ENCODE measurements around the gene MFAP3L.

Gene MFAP3L

DNA sequence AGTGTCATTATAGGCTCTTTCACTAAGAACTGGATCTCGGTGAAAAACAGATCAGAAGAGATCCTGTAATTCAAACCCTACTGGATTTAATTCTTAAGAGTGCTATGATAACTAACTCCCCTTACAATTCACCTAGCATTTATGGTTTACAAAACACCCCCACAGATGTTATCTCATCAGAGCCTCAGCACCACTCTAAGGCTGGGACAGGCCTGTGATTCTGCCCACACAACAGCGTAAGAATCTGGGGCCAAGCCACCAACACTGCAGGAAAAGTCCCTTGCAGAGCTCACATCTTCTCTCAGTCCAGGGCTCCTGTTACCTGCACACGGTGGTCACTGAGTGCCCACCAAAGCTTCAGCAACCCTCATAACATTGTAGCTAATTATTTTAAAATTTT is 8.9 kb downstream of the MFAP3L start:
- DNase-seq, result no peak

DNA sequence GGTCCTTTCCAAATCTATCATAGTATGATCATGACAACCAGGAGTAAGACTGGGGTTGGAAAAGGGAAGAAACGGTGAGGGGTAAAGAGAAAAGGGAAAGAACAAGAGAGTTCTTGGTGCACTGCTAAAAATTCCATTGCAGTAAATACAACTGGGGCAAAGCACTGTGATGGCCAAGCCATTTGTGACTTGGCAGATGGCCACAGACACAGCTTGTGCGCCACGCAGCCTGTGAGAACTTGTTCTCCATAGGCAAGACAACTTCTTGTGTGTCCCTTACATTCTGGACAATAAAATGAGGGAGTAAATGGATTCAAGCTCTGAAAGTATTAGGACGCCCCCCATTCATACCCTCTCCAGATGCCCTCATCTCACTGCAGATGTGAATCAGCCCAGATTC is 10.9 kb downstream of the MFAP3L start:
- DNase-seq, result no peak

DNA sequence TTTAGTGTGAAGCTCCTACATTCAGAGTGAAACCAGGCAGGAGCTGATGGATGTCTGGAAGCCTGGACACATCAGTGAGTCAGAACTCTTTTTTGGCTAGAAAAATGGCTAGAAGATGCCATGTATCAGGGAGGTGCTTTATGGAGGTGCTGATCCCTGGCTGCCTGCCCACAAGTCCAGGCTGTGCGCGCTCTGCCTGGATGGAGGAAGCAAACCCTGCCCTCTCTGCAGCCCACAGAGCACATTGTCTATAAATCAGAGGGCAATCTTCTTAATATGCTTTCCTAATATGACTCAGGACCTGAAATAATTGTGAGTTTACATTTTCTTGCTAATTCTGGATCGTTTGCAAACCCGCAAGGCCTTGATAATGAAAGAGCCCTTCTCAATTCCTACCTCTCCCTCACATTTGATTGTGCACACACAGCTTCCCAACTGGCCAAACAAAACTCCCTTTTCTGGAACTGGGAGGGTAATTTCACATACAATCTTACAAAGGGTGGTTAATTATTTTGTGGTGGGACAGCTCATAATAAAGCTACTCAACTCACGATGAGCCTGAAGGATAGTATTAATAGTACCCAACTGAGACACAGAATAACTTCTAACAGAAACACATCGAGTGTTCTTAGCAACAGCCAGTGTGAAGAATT is 11.7 kb downstream of the MFAP3L start:
- no peak for DNase-seq

DNA sequence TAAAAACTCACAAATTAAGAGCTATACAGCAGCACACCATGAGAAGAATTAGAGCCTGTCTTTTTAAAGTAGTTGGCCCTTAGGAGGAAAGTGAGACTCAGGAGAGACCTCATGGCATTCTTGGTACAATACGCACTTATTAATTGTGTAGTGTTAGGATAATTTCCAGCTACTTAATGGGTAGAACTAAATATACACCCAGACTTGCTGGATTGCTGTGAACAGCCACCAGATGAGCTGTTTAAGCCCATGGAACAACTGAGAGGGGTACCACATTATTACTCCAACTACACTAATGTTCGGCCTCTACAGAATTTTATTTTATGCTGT is 13.6 kb downstream of the MFAP3L start:
- DNase-seq, result no peak

DNA sequence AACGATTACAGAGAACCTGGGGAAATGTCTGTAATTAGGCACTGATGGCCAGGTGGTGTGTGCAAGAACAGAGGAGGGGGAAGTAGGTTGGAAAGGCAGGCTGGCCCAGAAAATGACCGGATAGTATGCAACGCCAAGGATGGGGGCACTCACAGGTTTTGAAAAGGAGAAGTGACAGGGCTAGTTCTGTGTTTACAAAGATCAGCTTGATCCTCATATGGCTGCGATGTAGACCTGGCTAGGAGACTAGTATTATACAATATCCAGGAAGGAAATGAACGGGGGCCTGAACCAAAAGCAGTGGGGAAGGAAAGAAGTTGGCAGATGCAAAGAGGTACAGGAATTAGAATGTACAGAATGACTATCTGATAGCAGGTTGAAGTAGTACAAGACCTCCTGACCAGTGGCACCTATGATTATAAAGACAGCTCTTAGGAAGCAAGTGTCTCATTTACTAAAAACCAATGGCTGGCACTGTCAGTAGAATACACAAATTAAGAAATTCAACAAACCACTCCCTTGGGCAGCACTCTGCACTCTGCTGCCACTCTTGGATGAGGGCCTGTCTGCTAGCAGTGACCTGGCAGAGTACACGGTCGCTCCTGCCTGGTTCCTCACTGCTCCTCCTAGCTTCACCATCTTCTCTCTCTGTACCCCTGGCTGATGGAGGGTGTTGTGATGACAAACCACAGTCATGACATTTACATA is 14.1 kb downstream of the MFAP3L start:
- DNase-seq, result no peak

DNA sequence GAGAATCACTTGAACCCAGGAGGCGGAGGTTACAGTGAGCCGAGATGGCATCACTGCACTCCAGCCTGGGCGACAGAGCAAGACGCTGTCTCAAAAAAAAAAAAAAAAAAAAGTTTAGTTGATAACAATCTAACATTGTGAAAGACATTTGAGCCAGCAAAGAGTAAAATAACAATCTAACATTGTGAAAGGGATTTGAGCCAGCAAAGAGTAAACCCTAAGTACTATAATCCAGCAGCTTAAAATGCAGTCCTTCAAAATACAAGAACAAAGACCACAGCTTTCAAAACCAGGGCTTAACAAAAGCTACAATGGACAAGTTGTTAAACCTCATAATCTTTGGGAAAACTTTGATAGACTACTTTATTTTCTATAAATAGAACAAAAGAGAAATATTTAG is 16.9 kb downstream of the MFAP3L start:
- no peak for DNase-seq

DNA sequence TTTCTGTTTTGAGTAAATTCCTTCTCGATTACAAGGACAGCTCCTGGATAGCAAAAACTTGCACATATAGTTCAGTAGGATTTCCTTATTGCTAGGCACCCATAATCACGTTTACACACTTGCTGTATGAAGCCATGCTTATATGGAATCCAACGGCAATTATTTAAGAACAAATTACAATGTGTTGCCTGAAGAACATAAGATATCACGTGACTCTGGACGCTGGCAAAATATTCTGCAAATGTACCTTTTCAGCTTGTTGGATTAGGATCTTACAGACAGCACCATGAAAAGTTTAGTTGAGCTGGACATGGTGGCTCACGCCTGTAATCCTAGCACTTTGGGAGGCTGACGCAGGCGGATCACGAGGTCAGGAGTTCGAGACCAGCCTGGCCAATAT is 17.4 kb downstream of the MFAP3L start:
- DNase-seq, result no peak

DNA sequence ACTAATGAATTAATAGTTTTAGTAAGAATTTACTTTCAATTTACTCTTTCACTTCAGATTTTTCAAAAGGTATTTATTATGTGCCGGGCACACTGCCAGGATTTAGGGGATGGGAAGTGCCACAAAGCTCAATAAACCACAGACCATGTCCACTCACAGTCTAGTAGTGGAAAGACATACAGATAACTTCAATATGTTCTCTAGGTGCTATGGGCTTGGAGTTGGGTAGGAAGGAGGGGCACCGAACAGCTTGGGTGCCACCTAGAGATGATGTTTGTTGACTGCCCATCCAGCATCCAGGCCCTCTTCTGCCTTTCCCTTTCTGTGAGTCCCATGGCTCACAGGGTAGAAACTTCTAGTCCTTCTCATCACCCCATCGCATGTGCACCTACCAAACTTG is 17.8 kb downstream of the MFAP3L start:
- DNase-seq, result no peak

DNA sequence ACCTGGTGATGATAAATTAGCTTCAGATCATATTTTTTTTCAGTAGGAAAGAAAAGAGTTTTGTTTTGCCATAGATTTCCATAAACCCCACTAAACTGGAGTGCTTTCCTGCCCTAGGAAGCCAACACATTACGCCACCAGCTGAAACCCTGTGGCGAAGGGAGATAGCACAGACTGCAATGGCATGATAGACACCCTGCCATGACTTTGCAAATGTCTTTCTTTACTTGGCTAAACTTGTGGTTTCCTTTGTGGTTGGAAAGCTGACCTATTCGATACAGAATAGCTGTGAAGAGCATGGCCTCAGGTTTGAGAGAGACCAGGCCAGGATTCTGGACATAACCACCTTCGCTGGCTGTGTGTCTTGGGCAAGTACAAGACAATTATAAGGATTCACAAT is 19.1 kb downstream of the MFAP3L start:
- no peak for DNase-seq

DNA sequence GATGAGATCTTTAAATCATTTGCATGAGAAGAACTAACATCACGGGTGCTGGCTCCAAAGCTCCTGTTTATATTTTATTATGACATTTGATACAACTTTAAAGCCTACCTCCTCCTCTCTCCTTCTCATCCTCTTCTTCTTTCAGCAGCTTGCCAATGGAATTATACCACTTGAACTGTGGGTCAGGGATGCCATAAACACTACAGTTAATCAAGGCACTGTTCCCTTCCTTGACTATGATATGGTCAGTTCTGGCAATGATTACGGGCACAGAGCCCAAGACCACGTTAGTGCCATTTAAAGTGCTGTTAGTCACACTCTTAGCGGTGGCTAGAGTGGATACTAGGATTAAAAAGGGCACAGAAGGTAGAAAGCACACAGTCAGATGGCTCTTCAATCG is 20.7 kb downstream of the MFAP3L start:
- DNase-seq, result no peak

DNA sequence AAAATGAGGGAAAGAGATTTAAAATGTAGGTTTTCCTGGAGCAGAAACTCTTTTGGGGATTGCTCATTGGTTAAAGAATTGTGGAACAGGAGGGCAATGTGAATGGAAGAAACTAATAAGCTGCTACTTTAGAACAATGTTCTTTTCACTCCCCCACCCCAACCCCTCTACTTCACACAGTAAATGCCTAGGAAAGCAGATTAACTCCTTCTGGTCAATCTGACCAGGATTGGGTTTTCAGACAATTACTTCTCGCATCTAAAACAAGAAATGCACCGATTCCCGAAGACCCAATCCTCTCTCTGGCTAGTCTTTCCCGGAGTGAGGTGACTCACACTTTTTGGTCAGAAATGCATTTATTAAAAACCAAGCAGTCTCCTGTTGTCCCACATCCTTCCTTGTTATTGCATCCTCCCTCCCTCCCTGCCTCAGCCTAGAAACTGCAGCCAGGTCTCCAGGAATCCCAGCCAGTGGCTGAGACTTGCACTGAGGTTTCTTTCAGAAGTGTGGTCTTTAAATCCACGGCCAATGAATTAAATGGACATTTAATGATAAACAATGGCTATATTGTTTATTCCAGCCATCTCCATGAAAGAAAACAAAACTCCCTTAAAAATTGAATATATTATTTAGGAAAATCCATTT is 21.4 kb downstream of the MFAP3L start:
- no peak for DNase-seq

DNA sequence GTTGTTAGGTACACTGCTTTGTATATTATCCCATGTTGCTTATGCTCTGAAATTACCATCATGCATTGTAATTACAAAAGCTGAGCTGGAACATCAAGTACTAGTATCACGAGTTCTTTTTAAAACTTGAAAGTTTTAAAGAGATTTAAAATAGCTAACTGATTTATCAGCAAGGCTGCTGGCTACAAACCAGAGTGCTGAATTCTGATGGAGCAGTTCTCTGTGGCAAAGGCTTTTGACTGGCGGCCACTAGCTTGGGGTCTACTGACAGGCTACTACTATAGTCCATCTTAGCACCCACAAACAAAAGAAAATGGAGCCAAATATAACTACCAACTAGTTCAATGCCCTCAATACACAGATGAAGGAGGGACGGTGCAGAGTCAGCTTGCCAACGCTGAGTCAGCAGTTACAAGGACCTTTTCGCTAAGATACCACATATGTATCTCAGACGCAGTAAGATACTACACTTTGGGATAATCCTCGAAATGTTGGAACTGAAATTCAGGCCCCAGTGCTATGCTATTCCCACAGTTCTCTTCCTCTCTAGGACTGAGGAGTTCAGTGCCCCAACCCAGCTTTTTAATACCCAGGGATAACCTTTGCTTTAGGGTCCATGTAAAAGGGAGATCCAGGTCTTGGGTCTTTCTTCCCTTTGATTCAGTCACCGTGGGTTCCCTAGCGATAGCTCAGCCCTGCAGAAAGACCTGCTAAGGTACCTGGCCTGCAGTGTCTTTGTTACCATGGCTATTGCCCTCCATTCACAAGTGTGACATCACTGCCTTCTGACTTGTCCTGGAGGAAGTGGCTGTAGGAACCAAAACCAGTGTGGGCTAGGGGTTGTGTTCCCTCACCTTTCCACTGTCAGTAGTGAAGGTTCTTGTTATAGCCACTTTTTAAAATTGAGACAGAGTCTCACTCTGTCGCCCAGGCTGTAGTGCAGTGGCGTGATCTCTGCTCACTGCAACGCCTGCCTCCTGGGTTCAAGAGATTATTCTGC is 22.8 kb downstream of the MFAP3L start:
- no peak for DNase-seq

DNA sequence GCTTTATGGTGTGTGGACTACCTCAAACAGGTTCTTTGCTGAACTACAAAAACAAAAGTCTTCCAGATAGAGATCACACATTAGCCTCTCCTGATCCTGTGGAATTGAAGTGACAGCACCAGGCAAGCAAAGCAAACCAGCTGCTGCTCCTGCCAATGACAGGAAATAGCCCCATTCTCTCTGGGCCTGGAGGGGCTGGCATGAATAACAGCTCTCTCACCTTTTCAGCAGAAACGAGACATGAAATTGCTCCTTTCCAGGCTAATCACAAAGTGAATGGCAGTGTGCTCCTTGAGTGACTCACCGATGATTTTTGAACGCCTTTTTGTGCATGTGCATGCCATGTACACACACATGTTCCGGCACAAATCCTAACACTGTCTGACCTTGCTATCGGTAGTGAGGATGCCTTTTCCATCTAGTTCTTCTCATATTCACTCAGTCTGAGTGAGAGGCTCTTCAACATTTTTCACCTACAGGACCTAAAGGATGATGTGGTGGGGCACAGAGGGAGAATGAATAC is 24.4 kb downstream of the MFAP3L start:
- no peak for DNase-seq

DNA sequence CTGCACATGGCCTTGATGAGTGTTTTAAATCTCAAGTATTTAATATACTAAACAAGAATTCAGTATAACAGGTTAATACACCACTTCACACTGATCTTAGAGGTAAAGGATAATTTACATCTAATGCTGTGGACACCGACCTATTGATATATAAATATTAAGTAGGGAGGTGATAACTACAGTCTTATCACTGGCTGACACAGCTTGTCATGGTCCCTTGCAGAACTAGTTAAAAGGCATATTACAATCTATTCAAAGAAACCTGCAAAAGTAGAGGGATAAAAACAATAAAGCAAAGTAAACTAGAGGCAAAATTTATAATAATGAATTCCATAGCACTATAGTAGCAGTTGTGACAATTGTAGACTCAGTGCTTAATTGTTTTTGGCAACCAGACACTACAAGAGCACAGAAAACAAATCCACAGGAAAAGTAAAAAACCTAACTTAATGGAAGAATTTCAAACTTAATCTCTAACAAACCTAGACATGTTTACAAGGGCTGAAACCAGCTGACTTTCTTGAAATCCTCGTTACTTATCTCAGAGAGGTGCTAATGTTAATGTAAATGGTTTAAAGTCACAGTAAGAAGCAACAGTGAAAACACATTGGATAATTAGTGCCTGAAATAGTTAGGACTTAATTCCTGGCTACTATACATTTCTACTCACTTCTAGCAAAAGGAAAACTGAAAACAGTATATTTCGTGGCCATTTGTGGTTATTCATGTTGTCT is 25.0 kb downstream of the MFAP3L start:
- no peak for DNase-seq

DNA sequence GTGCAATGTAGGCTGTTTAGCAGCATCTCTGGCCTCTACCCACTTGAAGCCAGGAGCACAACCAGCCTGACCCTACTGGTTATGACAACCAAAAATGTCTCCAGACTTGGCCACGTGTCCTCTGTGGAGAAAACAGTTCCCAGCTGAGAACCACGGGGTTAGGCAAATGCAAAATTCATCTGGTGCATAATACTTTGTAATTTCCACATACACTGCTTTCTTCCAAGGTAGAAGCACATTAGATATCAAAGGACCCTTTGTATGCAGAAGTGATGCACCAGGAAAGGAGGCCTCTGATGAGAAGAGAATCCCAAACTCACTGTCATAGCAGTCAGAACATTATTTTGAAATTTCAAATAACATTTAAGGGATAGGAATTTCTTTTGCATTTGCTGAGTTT is 26.3 kb downstream of the MFAP3L start:
- DNase-seq, result no peak

DNA sequence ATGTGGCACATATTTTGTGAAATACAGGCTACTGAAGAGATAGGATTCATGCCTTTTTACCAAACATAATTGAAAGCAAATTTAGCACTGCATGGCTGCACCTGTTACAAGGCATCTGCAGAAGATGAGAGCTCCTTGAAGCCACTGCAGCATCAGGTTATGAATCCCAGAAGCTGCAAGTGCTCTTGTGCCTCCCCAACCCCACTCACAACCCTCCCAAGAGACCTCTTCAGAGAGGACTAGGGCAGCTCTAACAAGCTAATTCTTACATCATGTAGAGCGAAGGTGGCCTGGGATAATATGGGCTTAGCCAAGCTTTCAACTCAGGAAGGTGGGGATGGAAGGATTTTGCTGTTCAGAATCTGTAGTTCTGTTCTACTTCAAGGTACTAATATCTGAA is 27.2 kb downstream of the MFAP3L start:
- no peak for DNase-seq

DNA sequence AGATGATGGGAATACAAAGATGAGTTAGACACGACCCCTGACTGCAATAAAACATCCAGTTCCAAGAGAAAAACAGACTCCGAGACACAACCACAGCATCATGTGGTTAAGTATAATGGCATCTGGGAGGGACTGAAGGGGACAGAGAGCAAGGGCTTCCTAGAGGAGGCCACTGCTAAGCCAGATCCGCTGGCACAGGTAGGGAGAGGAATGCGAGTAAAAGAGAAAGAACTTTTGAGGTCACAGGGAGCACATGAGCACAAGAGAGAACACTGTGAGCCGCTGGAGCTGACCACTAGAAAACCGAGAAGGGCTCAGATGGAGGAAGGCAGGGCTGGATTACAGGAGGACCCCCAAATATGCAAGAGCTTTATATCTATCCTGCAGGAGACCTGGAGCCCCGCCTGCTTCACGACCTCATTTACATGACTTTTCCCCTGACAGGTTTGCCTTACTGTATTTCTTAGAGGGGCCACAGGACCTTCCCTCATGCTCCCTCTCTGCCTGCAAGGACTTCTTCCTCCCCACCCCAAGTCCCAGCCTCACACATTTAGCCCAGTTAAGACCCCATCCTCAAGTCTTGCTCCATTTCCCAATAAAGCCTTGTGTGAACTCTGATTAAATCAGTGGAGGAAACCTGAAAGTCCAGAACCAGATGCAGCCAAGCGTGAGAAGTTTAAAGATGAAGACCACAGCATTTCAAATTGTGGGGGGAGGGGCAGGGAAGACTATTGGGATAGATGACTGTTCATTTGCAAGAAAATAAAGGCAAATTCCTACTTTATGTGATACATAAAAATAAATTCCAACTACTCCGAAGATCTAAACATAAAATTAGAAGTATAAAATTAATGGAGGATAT is 29.6 kb downstream of the MFAP3L start:
- DNase-seq, result no peak

DNA sequence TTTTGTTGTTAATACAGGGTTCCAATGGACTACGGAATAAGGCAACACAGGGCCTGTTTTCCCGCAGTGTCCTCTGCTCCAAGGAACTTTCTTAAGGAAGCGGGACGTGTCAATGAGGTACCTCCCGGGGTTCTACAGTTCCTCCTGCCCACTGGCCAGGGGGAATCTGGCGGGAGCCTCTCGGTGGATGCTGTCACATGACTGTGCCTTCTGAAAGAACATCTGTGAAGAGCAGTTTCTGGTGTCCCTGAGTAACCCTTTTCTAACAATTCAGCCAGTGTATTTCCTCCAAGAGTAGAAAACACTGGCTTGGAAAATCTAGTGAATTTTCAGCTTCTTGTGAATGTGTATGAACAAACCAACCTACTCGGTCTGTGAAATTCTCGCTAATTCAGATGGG is 32.7 kb downstream of the MFAP3L start:
- DNase-seq, result no peak

DNA sequence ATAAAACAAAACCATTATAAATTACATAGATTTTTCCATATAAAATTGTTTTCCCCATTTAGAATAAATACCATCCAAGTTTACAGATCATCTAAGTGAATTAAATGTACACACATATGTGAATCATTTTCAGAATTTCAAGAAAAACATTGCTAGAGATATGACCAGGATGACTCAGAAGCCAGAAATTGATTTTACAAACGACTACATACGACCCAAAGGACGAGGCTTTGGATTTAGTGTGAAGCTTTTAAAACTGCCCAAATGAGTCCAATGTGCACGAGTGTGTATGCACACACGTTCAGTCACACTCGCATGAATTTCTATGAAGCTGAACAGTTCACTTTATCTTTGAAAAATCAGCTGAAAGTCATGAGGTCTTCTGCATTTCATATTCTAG is 37.9 kb downstream of the MFAP3L start:
- no peak for DNase-seq

DNA sequence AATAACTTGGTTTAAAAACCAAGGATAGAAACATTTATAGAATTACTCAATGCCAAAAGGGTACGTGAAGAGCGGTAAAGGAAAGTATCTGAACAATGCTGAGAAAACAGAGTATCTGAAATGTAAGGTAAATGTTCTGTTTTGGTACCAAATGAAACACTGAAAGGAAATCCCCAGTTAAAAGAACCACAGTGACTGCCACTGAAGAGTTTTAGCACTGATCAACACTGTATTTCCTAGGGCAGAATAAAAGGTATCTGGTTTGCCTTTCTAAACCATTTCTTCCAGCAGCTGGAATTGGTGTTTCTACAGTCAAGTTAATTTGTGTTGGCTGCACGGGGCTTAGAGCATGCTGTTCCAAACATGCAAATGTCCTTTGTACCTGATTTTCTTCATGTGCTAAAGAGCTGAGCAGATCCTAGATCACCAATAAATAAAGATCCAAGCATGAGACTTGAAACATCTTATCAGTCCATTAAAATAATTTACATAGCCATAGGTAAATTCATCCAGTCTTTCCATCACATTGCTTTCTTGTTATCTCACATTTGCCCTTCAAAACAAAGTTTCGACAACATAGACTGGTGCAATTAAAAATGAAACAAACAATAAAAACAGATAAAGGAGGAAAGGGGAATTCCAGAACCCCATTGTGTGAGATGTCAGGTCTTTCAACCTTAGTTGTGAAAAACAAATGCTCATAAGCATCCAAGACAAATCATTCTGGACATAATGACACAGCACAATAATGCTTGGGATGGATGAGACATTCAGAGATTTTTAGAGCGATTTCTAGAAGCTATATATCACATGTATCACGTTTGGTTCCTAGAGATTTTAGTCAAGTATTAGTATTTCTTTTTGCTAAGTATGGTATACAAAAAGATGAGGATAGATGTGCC is 38.6 kb downstream of the MFAP3L start:
- no peak for DNase-seq

Data from NCI-H748 treated with DMSO at 0.1 percent for 48 hours (cell line).